HUES48 (cell line): ENCODE results near the gene IBA57.

Source experiments
- H3K27ac ChIP-seq: one replicate; pipeline ENCODE4 v1.7.0; 2013; ENCODE audit warnings: low read depth, low read length, inconsistent platforms
- H3K27me3 ChIP-seq: 2 replicates; pipeline ENCODE4 v1.6.1; 2013; ENCODE audit warnings: mild to moderate bottlenecking, low read length; ENCODE audit not compliant: control insufficient read depth, insufficient read depth
- H3K36me3 ChIP-seq: 2 replicates; pipeline ENCODE4 v1.6.1; 2013; ENCODE audit warnings: low read length; ENCODE audit not compliant: control insufficient read depth, insufficient read depth
- H3K4me1 ChIP-seq: 2 replicates; pipeline ENCODE4 v1.6.1; 2013; ENCODE audit warnings: mild to moderate bottlenecking, low read length; ENCODE audit not compliant: control insufficient read depth, insufficient read depth
- H3K4me3 ChIP-seq: 2 replicates; pipeline ENCODE4 v1.5.1; 2013; ENCODE audit warnings: mild to moderate bottlenecking, low read depth, low read length
- H3K9ac ChIP-seq: 2 replicates; pipeline ENCODE4 v1.6.1; 2013; ENCODE audit warnings: mild to moderate bottlenecking, low read depth, low read length, moderate library complexity
- H3K9me3 ChIP-seq: 2 replicates; pipeline ENCODE4 v1.6.1; 2013; ENCODE audit warnings: low read length; ENCODE audit not compliant: control insufficient read depth, insufficient read depth

The IBA57 gene

DNA sequence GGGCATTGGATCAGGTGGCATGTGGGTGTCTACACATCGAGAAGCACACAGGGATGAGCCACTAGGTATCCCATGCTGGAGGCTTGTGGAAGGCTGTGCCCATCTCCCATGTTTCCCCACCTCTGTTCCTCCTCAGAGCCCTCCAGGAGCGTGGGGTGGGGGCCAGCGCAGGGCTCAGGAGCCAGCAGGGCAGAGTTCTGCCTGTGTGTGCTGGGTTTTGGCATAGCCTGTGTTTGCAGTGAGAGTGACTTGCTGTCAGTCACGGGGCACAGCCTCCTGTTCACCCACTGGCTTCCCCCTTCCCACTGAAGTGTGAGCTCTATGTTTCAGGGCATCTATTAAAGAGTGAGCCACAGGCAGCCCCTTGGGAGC is 10.4 kb downstream of the IBA57 start:
- no peak overlapping the region for H3K4me3 ChIP-seq
- H3K4me1 ChIP-seq = no peaks in the 10 kb centered on the region
- H3K27me3 ChIP-seq = no peaks in the 10 kb centered on the region
- no peak overlapping the region for H3K9ac ChIP-seq
- no peaks in the 10 kb centered on the region for H3K9me3 ChIP-seq
- no peak overlapping the region for H3K27ac ChIP-seq
- no peaks in the 10 kb centered on the region for H3K36me3 ChIP-seq

DNA sequence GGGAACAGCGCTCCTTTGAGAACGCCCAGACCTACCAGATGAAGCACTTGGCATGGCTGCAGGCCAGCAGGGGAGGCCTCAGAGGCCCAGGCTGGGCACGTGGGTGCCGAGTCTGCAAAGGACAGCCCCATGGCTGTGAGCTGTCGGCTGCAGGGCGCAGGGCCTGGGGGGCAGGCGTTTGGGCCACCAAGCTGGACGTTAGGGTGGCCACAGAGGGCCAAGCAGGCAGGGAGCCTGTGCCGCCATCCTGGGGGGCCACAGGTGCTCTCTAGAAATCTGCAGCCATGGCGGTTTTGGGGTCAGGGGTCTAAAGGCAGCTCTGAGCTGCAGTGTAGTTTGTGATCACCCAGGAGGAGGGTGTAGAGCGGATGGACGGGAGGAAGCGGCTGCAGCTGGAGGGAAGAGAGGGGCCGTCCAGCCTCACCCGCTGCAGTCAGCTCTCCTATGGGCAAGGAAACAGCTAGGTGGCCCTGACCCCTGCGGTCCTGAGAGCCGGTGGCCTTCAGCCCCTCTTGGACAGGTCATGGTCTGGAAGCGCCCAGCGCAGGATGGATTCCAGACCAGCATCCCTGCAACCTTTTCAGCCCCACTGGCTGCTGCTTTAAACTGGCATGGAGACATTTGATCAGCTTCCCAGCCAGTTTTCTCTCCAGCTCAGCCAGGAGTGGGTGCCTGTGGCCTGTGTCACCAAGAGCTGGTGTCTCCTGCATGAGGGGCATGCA is 11.0 kb downstream of the IBA57 start:
- H3K4me3 ChIP-seq = no peak overlapping the region
- no peaks in the 10 kb centered on the region for H3K9me3 ChIP-seq
- H3K9ac ChIP-seq = no peak overlapping the region
- no peaks in the 10 kb centered on the region for H3K27me3 ChIP-seq
- no peak overlapping the region for H3K27ac ChIP-seq
- H3K36me3 ChIP-seq = no peaks in the 10 kb centered on the region
- no peaks in the 10 kb centered on the region for H3K4me1 ChIP-seq

GRCh38 chr1:228177183-228177475 is 11.5 kb downstream of the IBA57 start:
- Histone ChIP-seq H3K9me3 (no peaks in the 10 kb centered on the region), H3K4me3 (no peak overlapping the region), H3K27ac (no peak overlapping the region), H3K27me3 (no peaks in the 10 kb centered on the region), H3K4me1 (no peaks in the 10 kb centered on the region), H3K36me3 (no peaks in the 10 kb centered on the region), H3K9ac (no peak overlapping the region)

- no peaks in the 10 kb centered on the region for H3K36me3 ChIP-seq
- H3K4me3 ChIP-seq = no peak overlapping the region
- no peak overlapping the region for H3K27ac ChIP-seq
- H3K9me3 ChIP-seq = no peaks in the 10 kb centered on the region
- H3K4me1 ChIP-seq = no peaks in the 10 kb centered on the region
- H3K9ac ChIP-seq = no peak overlapping the region
- no peaks in the 10 kb centered on the region for H3K27me3 ChIP-seq
These were observed 12.4 kb downstream of the IBA57 start for GRCh38 chr1:228177721-228178710.

- Histone ChIP-seq H3K4me1 (no peaks in the 10 kb centered on the region), H3K36me3 (no peaks in the 10 kb centered on the region), H3K9ac (no peak overlapping the region), H3K4me3 (no peak overlapping the region), H3K9me3 (no peaks in the 10 kb centered on the region), H3K27ac (no peak overlapping the region), H3K27me3 (no peaks in the 10 kb centered on the region)
These were observed 13.4 kb downstream of the IBA57 start for GRCh38 chr1:228178737-228179684.

DNA sequence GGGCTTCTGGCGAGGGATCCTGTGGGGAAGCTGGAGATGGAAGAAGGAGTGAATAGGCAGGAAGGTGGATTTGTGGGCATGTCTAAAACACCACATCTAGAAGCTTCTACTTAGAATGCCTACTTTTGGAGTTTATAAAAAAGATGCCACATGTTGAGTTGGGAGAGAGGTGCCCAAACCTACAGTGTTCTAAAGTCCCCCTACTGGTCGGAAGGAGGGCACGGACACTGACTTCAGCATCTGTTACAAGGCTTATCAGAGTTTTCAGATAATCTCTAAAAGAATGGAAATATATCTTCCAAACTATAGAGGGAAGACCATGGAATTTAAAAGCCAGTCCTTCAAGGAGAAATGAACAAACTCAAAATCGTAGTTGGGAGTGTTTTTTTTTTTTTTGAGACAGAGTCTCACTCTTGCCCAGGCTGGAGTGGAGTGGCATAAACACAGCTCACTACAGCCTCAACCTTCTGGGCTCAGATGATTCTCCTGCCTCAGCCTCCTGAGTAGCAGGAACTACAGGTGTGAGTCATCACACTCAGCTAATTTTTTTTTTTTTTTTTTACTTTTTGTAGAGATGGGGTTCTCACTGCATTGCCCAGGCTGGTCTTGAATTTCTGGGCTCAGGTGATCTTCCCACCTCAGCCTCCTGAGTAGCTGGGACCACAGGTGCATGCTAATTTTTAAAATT is 14.8 kb downstream of the IBA57 start:
- H3K9ac ChIP-seq = no peak overlapping the region
- no peaks in the 10 kb centered on the region for H3K27me3 ChIP-seq
- H3K36me3 ChIP-seq = no peaks in the 10 kb centered on the region
- no peak overlapping the region for H3K27ac ChIP-seq
- H3K9me3 ChIP-seq = no peaks in the 10 kb centered on the region
- no peak overlapping the region for H3K4me3 ChIP-seq
- no peaks in the 10 kb centered on the region for H3K4me1 ChIP-seq

- H3K9ac ChIP-seq = no peak overlapping the region
- H3K4me1 ChIP-seq = no peaks in the 10 kb centered on the region
- H3K9me3 ChIP-seq = no peaks in the 10 kb centered on the region
- H3K27me3 ChIP-seq = no peaks in the 10 kb centered on the region
- no peak overlapping the region for H3K27ac ChIP-seq
- H3K36me3 ChIP-seq = no peaks in the 10 kb centered on the region
- H3K4me3 ChIP-seq = no peak overlapping the region
These were observed 15.5 kb downstream of the IBA57 start for GRCh38 chr1:228180959-228181644.

GRCh38 chr1:228181645-228182034 is 16.0 kb downstream of the IBA57 start:
- Histone ChIP-seq H3K27ac (no peak overlapping the region), H3K9me3 (no peaks in the 10 kb centered on the region), H3K9ac (no peak overlapping the region), H3K4me1 (no peaks in the 10 kb centered on the region), H3K36me3 (no peaks in the 10 kb centered on the region), H3K4me3 (no peak overlapping the region), H3K27me3 (no peaks in the 10 kb centered on the region)

DNA sequence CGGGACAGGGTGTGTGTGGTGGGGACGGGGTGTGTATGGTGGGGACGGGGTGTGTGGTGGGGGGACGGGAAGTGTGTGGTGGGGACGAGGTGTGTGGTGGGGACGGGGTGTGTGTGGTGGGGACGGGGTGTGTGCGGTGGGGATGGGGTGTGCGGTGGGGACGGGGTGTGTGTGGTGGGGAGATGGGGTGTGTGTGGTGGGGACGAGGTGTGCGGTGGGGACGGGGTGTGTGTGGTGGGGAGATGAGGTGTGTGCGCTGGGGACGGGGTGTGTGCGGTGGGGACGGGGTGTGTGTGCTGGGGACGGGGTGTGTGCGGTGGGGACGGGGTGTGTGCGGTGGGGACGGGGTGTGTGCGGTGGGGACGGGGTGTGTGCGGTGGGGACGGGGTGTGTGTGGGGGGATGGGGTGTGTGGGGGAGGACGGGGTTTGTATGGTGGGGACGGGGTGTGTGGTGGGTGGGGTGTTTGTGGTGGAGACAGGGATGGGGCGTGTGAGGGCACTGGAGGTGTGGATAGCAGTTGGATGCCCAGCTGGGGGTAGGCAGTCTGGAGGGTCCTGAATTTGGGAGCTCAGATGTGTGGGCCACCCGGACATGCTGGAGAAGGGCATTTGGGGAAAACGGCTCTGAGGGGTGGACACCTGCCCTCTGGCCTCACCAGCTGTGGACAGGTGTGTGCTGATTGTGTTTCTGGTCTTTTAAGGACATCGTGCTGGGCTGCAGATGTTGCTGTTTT is 16.9 kb downstream of the IBA57 start:
- Histone ChIP-seq H3K4me3 (no peak overlapping the region), H3K36me3 (no peaks in the 10 kb centered on the region), H3K27me3 (no peaks in the 10 kb centered on the region), H3K27ac (no peak overlapping the region), H3K9ac (no peak overlapping the region), H3K9me3 (no peaks in the 10 kb centered on the region), H3K4me1 (no peaks in the 10 kb centered on the region)
